Heart right ventricle (tissue), 16 donors: ENCODE results near the gene DHDDS. TPM values are rescaled to one million over a fixed set of nuclear protein-coding genes. Genes with fewer than 3 reads are reported as not detected.

Source experiments
- ATAC-seq, 8 donors: fragments of 200-7000 bp; cut with Tn5 transposase; one replicate each; pipeline ENCODE4 v1.9.1; 2020; ENCODE audit warnings: mild to moderate bottlenecking in 8 of 8, moderate library complexity in 8 of 8, moderate number of reproducible peaks in 1 of 8
- DNase-seq, 2 donors: peaks; one replicate each; pipeline ENCODE4 v3.0.0-alpha.2; 2020
- H3K27ac ChIP-seq, 10 donors: fragments of 200-600 bp; sonication (generic) in 2 of 10; one replicate each; pipeline versions ENCODE4 v1.5.0 to v1.8.0; 2020 to 2022; ENCODE audit warnings: mild to moderate bottlenecking in 3 of 10
- H3K27me3 ChIP-seq, 7 donors: fragments of 200-600 bp; one replicate each; pipeline ENCODE4 v1.8.0; 2021 to 2022; ENCODE audit warnings: mild to moderate bottlenecking in 2 of 7
- H3K36me3 ChIP-seq, 9 donors: fragments of 200-600 bp; sonication (generic) in 1 of 9; one replicate each; pipeline versions ENCODE4 v1.5.0 to v1.8.0; 2020 to 2022; ENCODE audit warnings: mild to moderate bottlenecking in 2 of 9
- H3K4me1 ChIP-seq, 9 donors: fragments of 200-600 bp; sonication (generic) in 1 of 9; one replicate each; pipeline versions ENCODE4 v1.5.0 to v1.8.0; 2020 to 2022; ENCODE audit warnings: mild to moderate bottlenecking in 4 of 9
- H3K4me3 ChIP-seq, 10 donors: fragments of 200-600 bp; sonication (generic) in 2 of 10; one replicate each; pipeline versions ENCODE4 v1.5.0 to v1.8.0; 2020 to 2022; ENCODE audit warnings: mild to moderate bottlenecking in 7 of 10, moderate library complexity in 2 of 10
- H3K9me3 ChIP-seq, 11 donors: fragments of 200-600 bp in 10 of 11; sonication (generic) in 2 of 11; one replicate each; pipeline versions ENCODE4 v1.5.0 to v1.8.0; 2013 to 2022; ENCODE audit warnings: mild to moderate bottlenecking in 2 of 11, control low read depth in 1 of 11, moderate library complexity in 1 of 11
- CTCF ChIP-seq, 9 donors: fragments of 200-600 bp; sonication (generic) in 2 of 9; IDR thresholded peaks; one replicate each; pipeline versions ENCODE4 v1.5.0 to v1.8.0; 2021 to 2022; ENCODE audit warnings: antibody characterized with exemption in 9 of 9, mild to moderate bottlenecking in 5 of 9, moderate library complexity in 1 of 9
- WGBS, 2 donors: extraction: QIAGEN DNeasy Blood & Tissue Kit; methylation state at CpG; one replicate each; pipeline ENCODE4 v1.1.7; 2013; ENCODE audit warnings: inconsistent platforms in 1 of 2; 5-methylcytosine and 5-hydroxymethylcytosine counted together
- intact Hi-C, 10 donors: fragments of 100-400 bp; cut with DNase I; formaldehyde crosslinking; loops; one replicate each; pipeline versions ENCODE4 v1.11.1 to v1.14.2; 2022
- polyA plus RNA-seq, 2 donors: library from polyadenylated mRNA; stranded (reverse); fragments of 200-250 nt; gene quantifications; one replicate each; pipeline ENCODE4 v1.2.3, GENCODE V29; 2013
- total RNA-seq, 10 donors: library from RNA; stranded (reverse); fragmentation: NEBNext Ultra II Directional in 3 of 10; extraction: Animal tissue kit (Norgen Biotek cat#: 25700) in 3 of 10; gene quantifications; one replicate each; pipeline versions ENCODE4 v1.2.1 to v1.2.4, GENCODE V29; 2021 to 2023
- donor health status: Arrhythmogenic right ventricular cardiomyopathy.
- donor health status: ischemic (EF 13 %, LVEDD 7.1; RV severe dilation, severe dysfunction).
- donor health status: healthy with polysubstance abuse.
- donor health status: DM: no; HTN: yes; CAD: no.
- donor health status: DM: no; HTN: no; CAD: no.
- donor health status: ischemic (EF 25% LVEDD 6.9; RV normal size, moderate dysfunction).
- donor health status: ischemic (EF 25% LVEDD 5.7; RV mildly dilated, moderate dysfunction).
- donor health status: healthy.
- donor health status: DM: yes; HTN: yes; CAD: no.
- donor health status: Ischemic cardiomyopathy.
- donor health status: ischemic (EF 35%, LVEDD 5.7; RV mildly dilated, moderate dysfunction).
- donor health status: nonischemic (EF 11% LVEDD 7.7; RV severe dilation, severe dysfunction).
- donor health status: DM: yes; HTN: yes; CAD: no.
- donor health status: PGD.
- donor health status: ischemic (EF 29% LVEDD 5.4; RV normal size, mild dysfunction).
- donor health status: nonischemic (EF 23%, LVEDD 6.1; RV moderate dilation, normal function).

Gene DHDDS
- total and polyA plus RNA-seq, 12 donors, result 22.1 to 45.8 (median 31.6) TPM

GRCh38 chr1:26411624-26412074 lies 20.5 kb upstream of the DHDDS start:
- Histone ChIP-seq H3K4me3 (no peak overlapping the region), H3K4me1 (peaks cover 0 to 6% (median 0%) of the 10 kb centered on the region in 9 donors), H3K9me3 (no peaks in the 10 kb centered on the region), H3K36me3 (no peaks in the 10 kb centered on the region), H3K27me3 (peaks cover 29 to 85% (median 73%) of the 10 kb centered on the region in 7 donors), H3K27ac (no peak overlapping the region)
- DNase-seq, result no peak
- ATAC-seq, result no peak
- intact Hi-C loops, result loop anchor here in 2 of 10 donors (10.0 kb wide), 1 partner anchor 307 kb away; no protein-coding TSS in a partner anchor
- TF ChIP-seq CTCF (IDR thresholded peaks at IDR 0.05), result no peak
- WGBS, 2 donors, result 7% methylated on average over 20 of the region's 20 CpGs

DNA sequence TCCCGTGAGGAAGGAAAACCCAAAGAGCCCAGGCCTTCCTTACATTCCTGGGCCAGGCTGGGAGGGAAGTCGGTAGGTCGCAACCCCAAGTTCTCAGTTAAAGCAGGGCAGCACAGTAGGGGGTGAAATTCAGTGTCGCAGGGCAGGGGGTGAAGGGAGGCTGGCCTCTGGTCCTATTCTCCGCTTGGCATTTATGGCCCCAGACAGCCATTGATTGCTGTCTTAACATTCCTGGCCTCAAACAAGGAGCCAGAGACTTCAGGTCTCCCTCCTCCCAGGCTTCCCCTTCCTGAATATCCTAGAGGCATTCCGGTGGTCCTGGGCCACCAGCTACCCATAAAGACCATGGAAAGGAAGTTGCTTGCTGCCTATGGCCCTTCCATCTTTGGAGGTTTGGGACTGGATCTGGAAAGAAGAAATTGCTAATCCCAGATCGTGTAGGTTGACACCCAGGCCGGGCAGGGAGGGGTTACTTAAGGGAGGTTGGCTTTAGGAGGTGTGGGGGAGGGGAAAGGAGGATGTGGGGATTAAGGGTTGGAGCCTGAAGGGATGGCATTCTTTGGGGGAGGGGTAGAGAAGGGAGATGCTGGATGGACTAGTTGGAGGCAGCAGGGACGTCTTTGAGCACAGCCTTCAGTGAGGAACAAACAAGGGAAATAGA lies 19.8 kb upstream of the DHDDS start:
- TF ChIP-seq CTCF (IDR thresholded peaks at IDR 0.05), result no peak
- WGBS, 2 donors, result 12 to 19% methylated on average over 9 of the region's 9 CpGs
- H3K36me3 ChIP-seq, result no peaks in the 10 kb centered on the region
- H3K27ac ChIP-seq, result no peak overlapping the region
- H3K27me3 ChIP-seq, result peaks cover 29 to 86% (median 68%) of the 10 kb centered on the region in 7 donors
- H3K9me3 ChIP-seq, result no peaks in the 10 kb centered on the region
- no peak for ATAC-seq
- H3K4me3 ChIP-seq, result no peak overlapping the region
- no peak for DNase-seq
- intact Hi-C loops, result loop anchor here in 2 of 10 donors (10.0 kb wide), 1 partner anchor 308 kb away; no protein-coding TSS in a partner anchor
- peaks cover 0 to 6% (median 0%) of the 10 kb centered on the region in 9 donors for H3K4me1 ChIP-seq

DNA sequence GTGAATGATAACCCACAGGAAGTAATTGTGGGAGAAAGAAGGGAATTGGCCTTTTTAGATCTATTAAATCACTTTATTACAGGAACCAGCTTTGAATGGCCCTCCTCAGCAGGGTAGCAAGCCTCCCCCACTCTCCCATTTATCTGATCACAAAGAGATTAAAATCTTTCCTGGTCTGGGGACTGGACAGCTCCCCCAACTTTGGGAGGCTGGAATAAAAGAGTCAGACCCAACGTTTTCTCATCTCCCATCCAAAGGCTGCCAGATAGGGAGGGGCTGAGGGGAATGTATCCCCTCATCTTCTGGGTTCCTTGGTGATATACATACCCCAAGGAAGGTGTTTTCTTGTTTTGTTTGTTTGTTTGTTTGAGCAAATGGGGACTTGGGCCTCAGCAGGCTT lies 19.1 kb upstream of the DHDDS start:
- no peak for DNase-seq
- Histone ChIP-seq H3K9me3 (no peaks in the 10 kb centered on the region), H3K36me3 (no peaks in the 10 kb centered on the region), H3K27me3 (peaks cover 29 to 86% (median 68%) of the 10 kb centered on the region in 7 donors), H3K4me3 (no peak overlapping the region), H3K4me1 (peaks cover 0 to 6% (median 0%) of the 10 kb centered on the region in 9 donors), H3K27ac (no peak overlapping the region)
- 0 to 8% methylated on average over 1 of the region's 1 CpG for WGBS, 2 donors
- no peak for TF ChIP-seq CTCF (IDR thresholded peaks at IDR 0.05)
- ATAC-seq, result no peak
- intact Hi-C loops, result loop anchor here in 2 of 10 donors (10.0 kb wide), 1 partner anchor 308 kb away; no protein-coding TSS in a partner anchor

DNA sequence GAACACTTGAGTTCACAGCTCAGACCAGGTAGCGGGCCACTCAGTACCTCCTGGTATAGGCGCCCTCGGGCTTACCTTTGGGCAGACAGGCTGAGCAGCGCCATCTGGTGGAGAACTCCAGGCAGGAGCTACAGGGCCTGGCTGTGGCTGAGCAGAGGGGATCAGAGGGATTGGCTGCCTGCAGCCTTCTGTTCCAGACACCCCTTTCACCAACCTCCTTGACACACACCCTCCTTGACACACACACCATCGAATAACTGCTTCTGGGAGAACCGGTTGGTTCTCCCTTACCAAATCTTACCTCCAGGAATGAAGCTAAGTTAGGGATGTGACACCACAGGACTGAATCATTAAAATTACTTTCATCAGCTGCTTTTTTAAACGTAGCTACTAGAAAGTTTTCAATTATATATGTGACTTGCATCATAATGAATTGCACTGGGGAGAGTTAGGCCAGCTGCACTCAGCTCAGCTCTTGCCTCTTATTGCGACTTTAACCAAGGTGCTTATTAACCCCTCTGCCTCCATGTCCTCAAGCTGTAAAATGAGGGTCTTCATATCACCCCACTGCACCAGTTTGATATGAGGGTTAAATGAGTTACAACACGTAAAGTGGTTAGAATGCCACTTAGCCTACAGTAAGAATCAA lies 14.9 kb upstream of the DHDDS start:
- peak; percentile 58 to 94 (median 81) for TF ChIP-seq CTCF (IDR thresholded peaks at IDR 0.05)
- intact Hi-C loops, result loop anchor here in 2 of 10 donors (10.0 kb wide), 1 partner anchor 312 kb away; no protein-coding TSS in a partner anchor
- ATAC-seq (peak in 6 of 8 donors; percentile 71 to 86 (median 77)), DNase-seq (peak; percentile 60 to 72)
- no peak overlapping the region for H3K27ac ChIP-seq
- H3K36me3 ChIP-seq, result no peaks in the 10 kb centered on the region
- 19 to 20% methylated on average over 9 of the region's 9 CpGs for WGBS, 2 donors
- no peaks in the 10 kb centered on the region for H3K9me3 ChIP-seq
- H3K4me1 ChIP-seq, result no peaks in the 10 kb centered on the region
- peaks cover 12 to 74% (median 55%) of the 10 kb centered on the region in 7 donors for H3K27me3 ChIP-seq
- H3K4me3 ChIP-seq, result no peak overlapping the region
